H9 (cell line): Measurements from ENCODE around the gene NAP1L3. TPM values are rescaled to one million over a fixed set of nuclear protein-coding genes. Genes with fewer than 3 reads are reported as not detected.

Source experiments
- DNase-seq: peaks from one replicate; pipeline ENCODE4 v3.0.0-alpha.2; 2017
- H2AFZ ChIP-seq: one replicate; pipeline ENCODE4 v1.6.1; 2013; ENCODE audit warnings: mild to moderate bottlenecking, low read length, control low read depth, moderate library complexity
- H2AK5ac ChIP-seq: 2 replicates; pipeline ENCODE4 v1.6.1; 2013; ENCODE audit warnings: low read length, control low read depth, mixed read lengths; ENCODE audit not compliant: insufficient read length
- H2BK120ac ChIP-seq: one replicate; pipeline ENCODE4 v1.6.1; 2013; ENCODE audit warnings: low read depth, mild to moderate bottlenecking, low read length, control low read depth, inconsistent platforms; ENCODE audit not compliant: poor library complexity, severe bottlenecking
- H2BK12ac ChIP-seq: 2 replicates; pipeline ENCODE4 v1.6.1; 2013; ENCODE audit warnings: low read length, control low read depth, mixed read lengths, low read depth; ENCODE audit not compliant: insufficient read length
- H2BK15ac ChIP-seq: 2 replicates; pipeline ENCODE4 v1.6.1; 2013; ENCODE audit warnings: low read depth, low read length, control low read depth
- H2BK20ac ChIP-seq: one replicate; pipeline ENCODE4 v1.6.1; 2013; ENCODE audit warnings: low read depth, mild to moderate bottlenecking, low read length, control low read depth, inconsistent platforms; ENCODE audit not compliant: poor library complexity, severe bottlenecking
- H2BK5ac ChIP-seq: 2 replicates; pipeline ENCODE4 v1.6.1; 2013; ENCODE audit warnings: low read length, control low read depth, mixed read lengths; ENCODE audit not compliant: insufficient read length
- H3K14ac ChIP-seq: 2 replicates; pipeline ENCODE4 v1.6.1; 2013; ENCODE audit warnings: low read length, control low read depth; ENCODE audit not compliant: insufficient read depth
- H3K18ac ChIP-seq: 2 replicates; pipeline ENCODE4 v1.6.1; 2013; ENCODE audit warnings: low read depth, mild to moderate bottlenecking, mixed read lengths, low read length, control low read depth; ENCODE audit not compliant: insufficient read length
- H3K23ac ChIP-seq: 2 replicates; pipeline ENCODE4 v1.6.1; 2013; ENCODE audit warnings: low read length, control low read depth, mixed read lengths, low read depth; ENCODE audit not compliant: insufficient read length
- H3K23me2 ChIP-seq: 2 replicates; pipeline ENCODE4 v1.6.1; 2013; ENCODE audit warnings: low read depth, mild to moderate bottlenecking, mixed read lengths, low read length, control low read depth; ENCODE audit not compliant: insufficient read length, poor library complexity, severe bottlenecking
- H3K27ac ChIP-seq: 2 replicates; pipeline ENCODE4 v1.5.1; 2013; ENCODE audit warnings: low read length, control low read depth, mixed read lengths, low read depth; ENCODE audit not compliant: insufficient read length
- H3K27me3 ChIP-seq: 2 replicates; pipeline ENCODE4 v1.6.1; 2013; ENCODE audit warnings: low read length, control low read depth, inconsistent platforms; ENCODE audit not compliant: insufficient read depth
- H3K4ac ChIP-seq: 2 replicates; pipeline ENCODE4 v1.6.1; 2013; ENCODE audit warnings: low read depth, mild to moderate bottlenecking, control low read depth, inconsistent platforms, low read length, moderate library complexity
- H3K4me1 ChIP-seq: 2 replicates; pipeline ENCODE4 v1.6.1; 2013; ENCODE audit warnings: low read length, control low read depth, inconsistent platforms; ENCODE audit not compliant: insufficient read depth
- H3K4me2 ChIP-seq: 2 replicates; pipeline ENCODE4 v1.6.1; 2013; ENCODE audit warnings: low read length, control low read depth, mixed read lengths; ENCODE audit not compliant: insufficient read length, insufficient read depth
- H3K56ac ChIP-seq: 2 replicates; pipeline ENCODE4 v1.6.1; 2013; ENCODE audit warnings: low read depth, mild to moderate bottlenecking, mixed read lengths, low read length, control low read depth; ENCODE audit not compliant: insufficient read length
- H3K79me1 ChIP-seq: 2 replicates; pipeline ENCODE4 v1.6.1; 2013; ENCODE audit warnings: low read depth, mild to moderate bottlenecking, moderate library complexity, low read length, control low read depth, inconsistent platforms; ENCODE audit not compliant: insufficient read depth, poor library complexity, severe bottlenecking
- H3K79me2 ChIP-seq: 2 replicates; pipeline ENCODE4 v1.6.1; 2013; ENCODE audit warnings: low read length, control low read depth, inconsistent platforms; ENCODE audit not compliant: insufficient read depth
- H3K9ac ChIP-seq: 2 replicates; pipeline ENCODE4 v1.6.1; 2013; ENCODE audit warnings: low read length, control low read depth, mixed read lengths; ENCODE audit not compliant: insufficient read length; ENCODE audit errors: extremely low read depth
- H3K9me3 ChIP-seq: one replicate; pipeline ENCODE4 v1.6.1; 2013; ENCODE audit warnings: low read depth, low read length, inconsistent platforms; ENCODE audit not compliant: control insufficient read depth
- H3T11ph ChIP-seq: one replicate; pipeline ENCODE4 v1.6.1; 2013; ENCODE audit warnings: mild to moderate bottlenecking, low read length, control low read depth, inconsistent platforms
- H4K20me1 ChIP-seq: one replicate; pipeline ENCODE4 v1.6.1; 2013; ENCODE audit not compliant: control insufficient read depth, insufficient read length, insufficient read depth
- H4K5ac ChIP-seq: 2 replicates; pipeline ENCODE4 v1.6.1; 2013; ENCODE audit warnings: low read depth, mild to moderate bottlenecking, mixed read lengths, low read length, control low read depth; ENCODE audit not compliant: insufficient read length
- H4K8ac ChIP-seq: replicated peaks from 2 replicates; pipeline ENCODE4 v1.6.1; 2013; ENCODE audit warnings: low read length, control low read depth, mixed read lengths, low read depth; ENCODE audit not compliant: insufficient read length
- H4K91ac ChIP-seq: 2 replicates; pipeline ENCODE4 v1.6.1; 2013; ENCODE audit warnings: low read depth, mild to moderate bottlenecking, moderate library complexity, mixed read lengths, low read length, control low read depth; ENCODE audit not compliant: insufficient read length
- H3K27ac Mint-ChIP-seq, 3 experiments: 2 replicates in 2 of 3; 3 replicates in 1 of 3; pipeline ENCODE4 v1.8.0; 2020 to 2021; ENCODE audit warnings: mixed read lengths in 3 of 3, mild to moderate bottlenecking in 1 of 3, moderate library complexity in 1 of 3
- H3K27me3 Mint-ChIP-seq: 2 replicates; pipeline ENCODE4 v1.8.0; 2021; ENCODE audit warnings: low read depth, mild to moderate bottlenecking, moderate library complexity, mixed read lengths
- H3K36me3 Mint-ChIP-seq, 3 experiments: 2 replicates in 2 of 3; 3 replicates in 1 of 3; pipeline ENCODE4 v1.8.0; 2020 to 2021; ENCODE audit warnings: low read depth in 3 of 3, mixed read lengths in 3 of 3; ENCODE audit not compliant: insufficient read depth in 1 of 3
- H3K4me1 Mint-ChIP-seq, 2 experiments: 2 replicates each; pipeline ENCODE4 v1.8.0; 2020; ENCODE audit warnings: mixed read lengths in 2 of 2
- H3K4me3 Mint-ChIP-seq, 2 experiments: 2 replicates in 1 of 2; 3 replicates in 1 of 2; pipeline ENCODE4 v1.8.0; 2020 to 2021; ENCODE audit warnings: mild to moderate bottlenecking in 2 of 2, mixed read lengths in 2 of 2, moderate library complexity in 1 of 2
- H3K9me3 Mint-ChIP-seq, 2 experiments: 2 replicates in 1 of 2; 3 replicates in 1 of 2; pipeline ENCODE4 v1.8.0; 2020; ENCODE audit warnings: mild to moderate bottlenecking in 2 of 2, mixed read lengths in 2 of 2, moderate library complexity in 1 of 2
- CTCF ChIP-seq: fragments of 200-600 bp; sonication (generic); conservative IDR thresholded peaks from 3 replicates; pipeline ENCODE4 v1.8.0; 2021; ENCODE audit warnings: antibody characterized with exemption, mild to moderate bottlenecking
- WGBS: extraction: QIAGEN DNeasy Blood & Tissue Kit; methylation state at CpG from one replicate; pipeline ENCODE4 v1.1.7; 2013; ENCODE audit warnings: missing lambda C conversion rate, low lambda C conversion rate, mixed read lengths; ENCODE audit not compliant: insufficient read length; ENCODE audit errors: extremely low coverage; 5-methylcytosine and 5-hydroxymethylcytosine counted together
- total RNA-seq: library from RNA; stranded (reverse); gene quantifications from 2 replicates; pipeline ENCODE4 v1.2.1, GENCODE V29; 2021

Gene NAP1L3
- total RNA-seq, 1 experiment from 2014 or later, result 91.7 TPM

- H3K56ac ChIP-seq, result no peak overlapping the region
- no peaks in the 10 kb centered on the region for H3K79me2 ChIP-seq
- no peaks in the 10 kb centered on the region for H4K20me1 ChIP-seq
- no peak overlapping the region for H4K91ac ChIP-seq
- Mint-ChIP-seq H3K27ac (no peak overlapping the region), H3K36me3 (no peaks in the 10 kb centered on the region), H3K4me3 (no peak overlapping the region), H3K9me3 (no peaks in the 10 kb centered on the region), H3K4me1 (peaks cover 0 to 4% of the 10 kb centered on the region in 2 experiments; a peak in 2 of 4 replicates), H3K27me3 (no peaks in the 10 kb centered on the region)
- H3K23me2 ChIP-seq, result no peaks in the 10 kb centered on the region
- no peak overlapping the region for H3K9ac ChIP-seq
- H3K9me3 ChIP-seq, result no peaks in the 10 kb centered on the region
- no peaks in the 10 kb centered on the region for H3K27me3 ChIP-seq
- no peak overlapping the region for H2AFZ ChIP-seq
- H3K4ac ChIP-seq, result no peak overlapping the region
- DNase-seq, result no peak
- H2AK5ac ChIP-seq, result no peak overlapping the region
- H3K79me1 ChIP-seq, result no peaks in the 10 kb centered on the region
- no peak overlapping the region for H3K18ac ChIP-seq
- no peak for TF ChIP-seq CTCF
- H2BK5ac ChIP-seq, result no peak overlapping the region
- no CpG with 5 or more reads among the region's 2 CpGs for WGBS
- no peaks in the 10 kb centered on the region; the same call in 1 of the 2 replicates for H3K4me1 ChIP-seq
- no peak overlapping the region for H2BK20ac ChIP-seq
- no peak overlapping the region for H3K14ac ChIP-seq
- H4K8ac ChIP-seq, result no peak overlapping the region
- H3K27ac ChIP-seq, result no peak overlapping the region
- no peak overlapping the region for H3T11ph ChIP-seq
- H4K5ac ChIP-seq, result no peak overlapping the region
- H2BK120ac ChIP-seq, result no peak overlapping the region
- H3K23ac ChIP-seq, result no peak overlapping the region
- H2BK15ac ChIP-seq, result no peak overlapping the region
- no peak overlapping the region for H2BK12ac ChIP-seq
- H3K4me2 ChIP-seq, result no peak overlapping the region
Measured at GRCh38 chrX:93703701-93704100, 30.3 kb upstream of the NAP1L3 start.
